Fibroblast of peridontal ligament (primary cell): Measurements from ENCODE around the gene KRTAP5-11.
"Not testable (repeated sequence)": the region's sequence is repeated elsewhere in the genome, so short reads cannot be mapped to it uniquely, and the experiment has no call there.

ENCODE experiments used
- DNase-seq: peaks from one replicate; pipeline ENCODE4 v3.0.0-alpha.2; 2010; ENCODE audit errors: extremely low read depth

The KRTAP5-11 gene

DNA sequence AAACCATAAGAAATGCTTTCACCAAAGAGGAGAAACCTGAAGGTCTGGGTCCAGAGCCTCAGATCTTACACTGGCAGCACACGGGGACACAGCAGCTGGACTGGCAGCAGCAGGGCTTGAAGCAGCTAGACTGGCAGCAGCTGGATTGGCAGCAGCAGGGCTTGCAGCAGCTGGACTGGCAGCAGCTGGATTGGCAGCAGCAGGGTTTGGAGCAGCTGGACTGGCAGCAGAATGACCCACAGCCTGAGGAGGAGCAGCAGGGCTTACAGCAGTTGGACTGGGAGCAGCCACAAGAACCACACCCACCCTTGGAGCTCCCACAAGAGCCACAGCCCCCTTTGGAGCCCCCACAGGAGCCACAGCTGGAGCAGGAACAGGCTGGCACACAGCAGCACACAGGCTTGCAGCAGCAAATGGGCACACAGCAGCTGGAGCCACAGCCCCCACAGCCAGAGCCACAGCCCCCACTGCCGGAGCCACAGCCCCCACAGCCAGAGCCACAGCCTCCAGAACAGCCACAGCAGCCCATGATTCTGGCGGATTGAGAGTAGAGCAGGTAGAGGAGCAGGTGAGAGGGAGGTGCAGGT lies at the start of gene KRTAP5-11:
KRTAP5-11 (minus strand) TSS at position 567 of the 587 bp plus-strand sequence; CDS start at position 529, 38 bp downstream.
- no peak for DNase-seq

DNA sequence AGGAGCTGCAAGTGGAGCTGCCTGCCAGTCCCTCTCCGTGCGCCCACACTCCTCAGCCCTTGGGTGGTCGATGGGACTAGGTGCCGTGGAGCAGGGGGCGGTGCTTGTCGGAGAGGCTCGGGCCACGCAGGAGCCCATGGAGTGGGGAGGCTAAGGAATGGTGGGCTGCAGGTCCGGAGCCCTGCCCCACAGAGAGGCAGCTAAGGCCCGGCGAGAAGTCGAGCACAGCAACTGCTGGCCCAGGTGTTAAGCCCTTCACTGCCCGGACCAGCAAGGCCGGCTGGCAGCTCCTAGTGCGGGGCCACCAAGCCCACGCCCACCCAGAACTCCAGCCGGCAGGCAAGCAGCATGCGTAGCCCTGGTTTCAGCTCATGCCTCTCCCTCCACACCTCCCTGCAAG lies 48.9 kb upstream of the KRTAP5-11 start:
- DNase-seq, result not testable (repeated sequence)

DNA sequence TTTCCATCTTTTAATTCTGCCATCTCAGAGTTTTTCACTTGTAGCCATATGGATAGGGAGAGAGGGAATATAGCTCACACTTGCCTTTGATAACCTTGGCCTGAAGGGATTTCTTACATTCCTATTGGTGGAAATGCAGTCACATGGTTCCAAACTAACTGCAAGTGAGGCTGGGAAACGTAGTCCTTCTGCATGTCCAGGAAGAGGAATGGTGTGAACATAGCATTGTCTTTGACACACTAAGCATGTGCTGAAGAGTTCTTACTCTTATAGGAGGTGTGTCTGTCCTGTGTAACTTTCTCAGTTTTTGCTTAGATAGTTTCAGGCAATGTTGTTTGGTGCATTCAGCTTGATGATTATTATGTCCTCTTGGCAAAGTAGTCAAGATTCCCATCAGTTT lies 47.4 kb upstream of the KRTAP5-11 start:
- not testable (repeated sequence) for DNase-seq

DNA sequence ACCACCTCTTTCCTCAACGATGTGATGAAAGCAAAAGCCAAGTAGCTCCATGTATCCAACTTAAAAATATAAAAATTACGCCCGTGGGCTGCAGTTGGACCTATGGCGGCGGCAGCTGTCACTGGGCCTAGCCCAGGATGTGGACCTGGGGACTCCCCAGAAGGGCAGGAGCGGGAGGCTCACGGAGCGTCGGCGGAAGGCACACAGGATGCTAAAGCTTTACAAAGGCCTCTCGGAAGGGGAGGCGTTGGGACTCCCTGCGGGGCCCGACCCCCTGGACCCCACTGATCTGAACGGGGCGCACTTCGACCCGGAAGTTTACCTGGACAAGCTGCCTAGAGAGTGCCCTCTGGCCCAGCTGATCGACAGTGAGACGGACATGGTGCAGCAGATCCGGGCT lies 46.3 kb upstream of the KRTAP5-11 start:
- not testable (repeated sequence) for DNase-seq

- DNase-seq, result not testable (repeated sequence)
Measured at GRCh38 chr11:71623226-71623625, 40.6 kb upstream of the KRTAP5-11 start.

- DNase-seq, result not testable (repeated sequence)
Measured at GRCh38 chr11:71622561-71622960, 39.9 kb upstream of the KRTAP5-11 start.

DNA sequence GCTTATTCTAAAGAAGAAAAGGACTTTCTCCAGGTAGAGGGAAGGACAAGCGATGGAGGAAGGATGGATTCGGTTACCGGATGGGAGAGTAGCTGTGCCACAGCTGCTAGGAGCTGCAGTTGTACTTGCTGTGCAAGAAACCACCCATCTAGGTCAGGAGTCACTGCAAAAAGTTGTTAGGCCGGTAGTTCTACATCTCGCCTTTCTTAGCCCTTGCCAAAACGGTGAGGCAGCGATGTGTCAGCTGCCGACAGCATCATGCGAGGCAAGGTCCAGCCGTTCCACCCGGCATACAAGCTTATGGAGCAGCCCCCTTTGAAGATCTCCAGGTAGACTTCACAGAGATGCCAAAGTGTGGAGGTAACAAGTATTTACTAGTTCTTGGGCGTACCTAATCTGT lies 32.3 kb upstream of the KRTAP5-11 start:
- not testable (repeated sequence) for DNase-seq

- not testable (repeated sequence) for DNase-seq
Measured at GRCh38 chr11:71614366-71614917, 31.8 kb upstream of the KRTAP5-11 start.

GRCh38 chr11:71613931-71614330 lies 31.3 kb upstream of the KRTAP5-11 start:
- not testable (repeated sequence) for DNase-seq

GRCh38 chr11:71611218-71611910 lies 28.7 kb upstream of the KRTAP5-11 start:
- DNase-seq, result not testable (repeated sequence)

GRCh38 chr11:71608272-71608671 lies 25.6 kb upstream of the KRTAP5-11 start:
- not testable (repeated sequence) for DNase-seq

GRCh38 chr11:71607520-71608216 lies 25.0 kb upstream of the KRTAP5-11 start:
- DNase-seq, result not testable (repeated sequence)

DNA sequence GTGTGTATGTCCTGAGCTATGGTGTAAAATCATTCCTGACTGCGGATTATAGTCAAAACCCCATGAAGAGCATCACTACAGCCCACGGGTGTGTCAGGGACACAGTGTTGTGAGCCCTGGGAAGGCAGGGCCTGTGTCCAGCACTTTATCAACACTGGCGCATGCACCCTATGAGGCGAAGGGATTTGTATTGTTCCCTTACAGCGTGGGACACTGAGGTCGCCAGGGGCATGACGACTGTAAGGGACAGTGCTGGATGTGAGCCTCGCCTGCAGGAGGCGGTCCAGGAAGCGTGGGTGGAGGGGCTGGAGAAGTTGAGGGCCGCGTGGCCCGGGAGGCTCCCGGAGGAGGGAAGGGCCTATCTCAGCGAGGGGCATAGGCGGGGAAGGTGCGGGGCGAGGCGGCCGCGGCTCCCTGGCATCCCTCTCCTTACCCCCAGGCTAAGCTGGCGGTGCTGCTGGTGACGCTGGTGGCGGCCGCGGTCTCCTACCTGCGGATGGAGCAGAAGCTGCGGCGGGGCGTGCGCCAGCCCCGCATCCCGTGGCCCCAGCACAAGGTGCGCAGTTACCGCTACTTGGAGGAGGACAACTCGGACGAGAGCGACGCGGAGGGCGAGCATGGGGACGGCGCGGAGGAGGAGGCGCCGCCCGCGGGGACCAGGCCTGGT lies 24.3 kb upstream of the KRTAP5-11 start:
- not testable (repeated sequence) for DNase-seq

DNA sequence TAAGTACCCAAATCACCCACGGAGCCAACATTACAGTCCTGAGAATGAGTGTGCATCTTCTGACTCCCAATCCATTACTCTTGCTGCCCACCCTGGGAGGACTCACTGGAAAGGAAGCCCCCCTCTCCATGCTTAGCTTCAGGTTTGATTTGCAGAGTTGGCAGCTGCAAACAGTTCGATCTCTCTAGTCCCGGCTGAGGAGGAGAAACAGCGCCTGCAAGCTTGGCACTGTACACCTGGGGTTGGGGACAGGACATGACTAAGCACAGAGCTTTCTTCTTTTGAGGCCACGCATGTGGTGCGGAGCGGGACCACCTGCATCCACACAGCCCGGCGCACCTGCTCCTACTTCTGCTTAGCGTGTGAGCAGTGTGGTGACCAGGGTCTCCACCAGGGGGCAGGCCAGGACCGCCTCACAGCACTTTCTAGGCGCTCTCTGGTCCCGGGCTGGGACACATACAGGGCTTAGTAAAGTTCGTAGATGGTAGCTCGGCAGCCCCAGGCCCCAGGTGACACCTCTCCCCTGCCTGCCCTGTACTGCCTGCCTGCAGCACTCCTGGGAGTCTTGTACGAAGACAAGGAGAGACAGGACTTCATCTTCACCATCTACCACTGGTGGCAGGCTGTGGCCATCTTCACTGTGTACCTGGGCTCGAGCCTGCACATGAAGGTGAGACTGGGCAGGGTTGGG lies 22.3 kb upstream of the KRTAP5-11 start:
- not testable (repeated sequence) for DNase-seq

DNA sequence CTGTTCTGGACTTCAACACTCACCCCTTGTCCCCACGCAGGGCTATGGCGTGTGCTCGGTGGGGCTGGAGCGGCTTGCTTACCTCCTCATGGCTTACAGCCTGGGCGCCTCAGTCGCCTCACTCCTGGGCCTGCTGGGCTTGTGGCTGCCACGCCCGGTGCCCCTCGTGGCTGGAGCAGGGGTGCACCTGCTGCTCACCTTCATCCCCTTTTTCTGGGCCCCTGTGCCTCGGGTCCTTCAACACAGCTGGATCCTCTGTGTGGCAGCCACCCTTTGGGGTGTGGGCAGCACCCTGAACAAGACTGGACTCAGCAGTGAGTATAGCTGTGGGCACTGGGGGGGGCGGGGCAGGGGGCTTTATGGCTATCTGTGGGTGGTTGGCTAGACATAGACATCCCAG lies 20.5 kb upstream of the KRTAP5-11 start:
- not testable (repeated sequence) for DNase-seq

- DNase-seq, result not testable (repeated sequence)
Measured at GRCh38 chr11:71589546-71589920, 6.9 kb upstream of the KRTAP5-11 start.

DNA sequence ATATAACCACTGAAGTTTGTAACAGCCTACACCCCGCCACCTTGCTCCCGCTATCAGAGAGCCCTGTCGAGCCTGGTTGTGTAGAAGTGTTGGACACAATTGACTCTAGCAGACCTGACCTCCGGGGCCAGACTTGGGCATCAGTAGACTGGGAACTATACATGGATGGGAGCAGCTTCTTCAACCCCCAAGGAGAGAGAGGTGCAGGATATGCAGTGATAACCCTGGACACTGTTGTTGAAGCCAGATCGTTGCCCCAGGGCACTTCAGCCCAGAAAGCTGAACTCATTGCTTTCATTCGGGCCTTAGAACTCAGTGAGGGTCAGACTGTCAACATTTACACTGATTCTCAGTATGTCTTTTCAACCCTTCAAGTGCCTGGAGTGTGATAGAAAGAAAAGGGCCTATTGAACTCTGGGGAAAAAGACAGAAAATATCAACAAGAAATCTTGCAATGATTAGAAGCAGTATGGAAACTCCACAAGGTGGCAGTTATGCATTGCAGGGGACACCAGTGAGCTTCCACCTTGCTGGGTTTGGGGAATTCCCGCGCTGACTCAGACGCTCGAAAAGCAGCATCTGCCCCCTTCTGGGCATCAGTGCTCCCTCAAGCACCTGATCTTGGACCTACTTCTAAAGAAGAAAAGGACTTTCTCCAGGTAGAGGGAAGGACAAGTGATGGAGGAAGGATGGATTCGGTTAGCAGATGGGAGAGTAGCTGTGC lies 6.3 kb upstream of the KRTAP5-11 start:
- not testable (repeated sequence) for DNase-seq

DNA sequence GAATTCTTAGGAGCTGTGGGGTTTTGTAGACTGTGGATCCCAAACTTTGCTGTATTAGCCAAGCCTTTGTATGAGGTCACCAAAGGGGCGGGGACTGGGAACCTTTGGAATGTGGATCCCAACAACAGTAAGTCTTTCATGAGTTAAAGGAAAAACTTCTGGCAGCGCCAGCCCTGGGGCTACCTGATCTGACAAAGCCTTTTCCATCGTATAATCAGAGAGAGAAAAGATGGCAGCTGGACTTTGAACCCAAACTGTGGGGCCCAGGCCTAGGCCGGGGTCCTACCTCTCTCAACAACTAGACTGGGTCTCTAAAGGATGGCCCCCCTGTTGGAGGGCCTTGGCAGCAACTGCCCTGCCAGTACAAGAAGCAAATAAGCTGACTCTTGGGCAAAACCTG lies 5.6 kb upstream of the KRTAP5-11 start:
- DNase-seq, result not testable (repeated sequence)

DNA sequence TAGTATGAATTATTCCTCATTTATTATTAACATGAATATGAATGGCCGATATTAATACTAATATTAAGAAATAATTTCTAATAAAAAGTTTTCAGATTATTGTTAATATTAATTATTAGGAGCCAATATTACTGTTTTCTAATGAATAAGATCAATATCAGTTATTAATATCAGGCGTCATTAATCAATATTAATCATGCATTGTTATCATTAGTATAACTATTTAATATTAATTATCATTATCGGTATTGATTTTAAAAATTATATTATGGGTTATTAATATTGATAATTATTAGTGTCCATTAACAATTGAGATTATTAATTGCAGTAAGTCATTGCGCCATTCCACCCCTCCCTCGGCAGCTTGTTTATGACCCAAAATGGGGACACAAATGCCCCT lies 3.0 kb upstream of the KRTAP5-11 start:
- not testable (repeated sequence) for DNase-seq

GRCh38 chr11:71582969-71583368 lies 294 bp upstream of the KRTAP5-11 start:
- DNase-seq, result not testable (repeated sequence)

- no peak for DNase-seq
Measured at GRCh38 chr11:71581826-71582225, 849 bp downstream of the KRTAP5-11 start.
